HL-60 (cell line): ENCODE results near the gene NKRF.
"Not testable (repeated sequence)": the region's sequence is repeated elsewhere in the genome, so short reads cannot be mapped to it uniquely, and the experiment has no call there.

Source experiments
- DNase-seq, 2 experiments: peaks; one replicate each; pipeline ENCODE4 v3.0.0-alpha.2; 2010 to 2020; ENCODE audit warnings: low read depth in 1 of 2, low spot score in 1 of 2
- H3K27ac ChIP-seq: fragments of 250-450 bp; sonication (Bioruptor Pico); replicated peaks from 2 replicates; pipeline ENCODE4 v1.5.1; 2020; ENCODE audit warnings: mild to moderate bottlenecking, moderate library complexity
- H3K27me3 ChIP-seq: fragments of 250-450 bp; sonication (Bioruptor Pico); 2 replicates; pipeline ENCODE4 v1.5.1; 2021; ENCODE audit warnings: mild to moderate bottlenecking, moderate library complexity; ENCODE audit not compliant: insufficient read depth, poor library complexity, severe bottlenecking
- H3K4me3 ChIP-seq: replicated peaks from 2 replicates; pipeline ENCODE4 v1.5.1; 2011; ENCODE audit warnings: mild to moderate bottlenecking, control low read depth, low read length; ENCODE audit not compliant: insufficient read depth
- GABPA ChIP-seq: IDR thresholded peaks from 2 replicates; pipeline ENCODE4 v1.6.1; 2012; ENCODE audit warnings: low read depth
- POLR2AphosphoS5 ChIP-seq: IDR thresholded peaks from 2 replicates; pipeline ENCODE4 v1.6.1; 2012; ENCODE audit warnings: low read depth
- SPI1 ChIP-seq: IDR thresholded peaks from 2 replicates; pipeline ENCODE4 v1.6.1; 2012; ENCODE audit warnings: low read depth, mild to moderate bottlenecking, borderline replicate concordance
- TF ChIP-seq, protein P1 (sequence below): IDR thresholded peaks from one replicate; pipeline ENCODE4 v1.5.1; 2011; ENCODE audit warnings: low read length, control low read depth, inconsistent platforms; ENCODE audit not compliant: insufficient read depth
- TF ChIP-seq, protein P2 (sequence below): IDR thresholded peaks from 2 replicates; pipeline ENCODE4 v1.6.1; 2012; ENCODE audit warnings: low read depth; ENCODE audit not compliant: insufficient replicate concordance

NKRF gene

DNA sequence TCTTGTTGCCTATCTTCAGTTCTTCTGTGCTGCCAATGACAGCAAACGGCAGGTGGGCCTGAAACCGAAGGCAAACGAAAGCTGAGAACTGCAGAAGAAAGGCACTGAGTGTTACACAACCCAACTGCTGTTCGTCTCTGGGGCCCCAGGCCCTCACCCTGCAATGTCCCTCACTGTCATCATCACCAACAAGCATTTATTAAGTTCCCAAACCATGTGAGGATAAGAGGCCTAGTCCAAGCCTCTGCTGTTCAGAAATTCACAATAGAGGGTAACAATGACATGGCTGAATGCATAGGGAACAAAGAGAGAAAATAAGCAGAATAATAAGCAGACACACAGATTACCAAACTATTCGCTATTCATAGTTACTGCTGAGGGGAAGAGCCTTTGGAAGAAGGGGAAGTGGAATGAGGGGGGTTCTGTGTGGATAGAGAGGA, 34.5 kb upstream of the NKRF start:
- Histone ChIP-seq H3K27me3 (no peaks in the 10 kb centered on the region), H3K27ac (peak overlapping the region; percentile 74), H3K4me3 (no peak overlapping the region)
- DNase-seq = peak; percentile 41 to 88
- peak; percentile 88 for TF ChIP-seq SPI1
- TF ChIP-seq, protein P1, sequence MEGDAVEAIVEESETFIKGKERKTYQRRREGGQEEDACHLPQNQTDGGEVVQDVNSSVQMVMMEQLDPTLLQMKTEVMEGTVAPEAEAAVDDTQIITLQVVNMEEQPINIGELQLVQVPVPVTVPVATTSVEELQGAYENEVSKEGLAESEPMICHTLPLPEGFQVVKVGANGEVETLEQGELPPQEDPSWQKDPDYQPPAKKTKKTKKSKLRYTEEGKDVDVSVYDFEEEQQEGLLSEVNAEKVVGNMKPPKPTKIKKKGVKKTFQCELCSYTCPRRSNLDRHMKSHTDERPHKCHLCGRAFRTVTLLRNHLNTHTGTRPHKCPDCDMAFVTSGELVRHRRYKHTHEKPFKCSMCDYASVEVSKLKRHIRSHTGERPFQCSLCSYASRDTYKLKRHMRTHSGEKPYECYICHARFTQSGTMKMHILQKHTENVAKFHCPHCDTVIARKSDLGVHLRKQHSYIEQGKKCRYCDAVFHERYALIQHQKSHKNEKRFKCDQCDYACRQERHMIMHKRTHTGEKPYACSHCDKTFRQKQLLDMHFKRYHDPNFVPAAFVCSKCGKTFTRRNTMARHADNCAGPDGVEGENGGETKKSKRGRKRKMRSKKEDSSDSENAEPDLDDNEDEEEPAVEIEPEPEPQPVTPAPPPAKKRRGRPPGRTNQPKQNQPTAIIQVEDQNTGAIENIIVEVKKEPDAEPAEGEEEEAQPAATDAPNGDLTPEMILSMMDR = no peak

DNA sequence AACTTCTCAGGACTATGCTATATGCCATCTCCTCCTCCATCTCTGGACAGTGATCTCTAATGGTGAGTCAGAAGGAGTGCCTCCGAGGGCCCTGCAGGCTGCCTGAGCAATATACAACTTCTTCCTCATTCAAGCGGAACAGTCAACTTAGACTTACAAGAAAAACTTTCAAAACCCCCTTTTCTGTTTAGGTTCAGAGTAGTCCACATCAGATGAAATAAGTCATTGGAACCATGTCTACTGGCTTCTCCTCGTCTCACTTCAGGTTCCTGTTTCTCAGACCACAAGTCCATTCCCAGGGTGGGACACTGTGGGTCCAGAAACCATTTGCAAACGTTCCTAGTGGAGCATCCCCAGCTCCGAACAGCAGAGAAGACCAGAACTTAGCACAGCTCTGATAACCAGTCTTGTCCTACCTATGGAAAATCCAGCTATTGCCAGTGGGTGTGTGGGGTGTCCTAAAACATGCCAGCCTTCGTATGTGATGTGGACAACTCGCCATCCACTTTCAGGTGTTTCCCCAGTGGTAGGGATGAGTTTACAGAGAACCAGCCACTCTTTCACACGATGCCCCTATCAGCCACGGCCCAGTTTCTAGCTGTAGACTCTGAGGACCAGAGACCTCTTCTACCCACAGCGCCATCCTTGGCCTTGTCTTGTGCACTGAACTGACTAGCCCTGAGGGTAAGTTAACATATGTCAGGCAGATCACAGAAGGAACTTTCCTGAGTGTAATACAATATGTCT, 32.7 kb upstream of the NKRF start:
- TF ChIP-seq GABPA (no peak), SPI1 (no peak), POLR2AphosphoS5 (no peak)
- TF ChIP-seq, protein P1 = no peak
- TF ChIP-seq, protein P2, sequence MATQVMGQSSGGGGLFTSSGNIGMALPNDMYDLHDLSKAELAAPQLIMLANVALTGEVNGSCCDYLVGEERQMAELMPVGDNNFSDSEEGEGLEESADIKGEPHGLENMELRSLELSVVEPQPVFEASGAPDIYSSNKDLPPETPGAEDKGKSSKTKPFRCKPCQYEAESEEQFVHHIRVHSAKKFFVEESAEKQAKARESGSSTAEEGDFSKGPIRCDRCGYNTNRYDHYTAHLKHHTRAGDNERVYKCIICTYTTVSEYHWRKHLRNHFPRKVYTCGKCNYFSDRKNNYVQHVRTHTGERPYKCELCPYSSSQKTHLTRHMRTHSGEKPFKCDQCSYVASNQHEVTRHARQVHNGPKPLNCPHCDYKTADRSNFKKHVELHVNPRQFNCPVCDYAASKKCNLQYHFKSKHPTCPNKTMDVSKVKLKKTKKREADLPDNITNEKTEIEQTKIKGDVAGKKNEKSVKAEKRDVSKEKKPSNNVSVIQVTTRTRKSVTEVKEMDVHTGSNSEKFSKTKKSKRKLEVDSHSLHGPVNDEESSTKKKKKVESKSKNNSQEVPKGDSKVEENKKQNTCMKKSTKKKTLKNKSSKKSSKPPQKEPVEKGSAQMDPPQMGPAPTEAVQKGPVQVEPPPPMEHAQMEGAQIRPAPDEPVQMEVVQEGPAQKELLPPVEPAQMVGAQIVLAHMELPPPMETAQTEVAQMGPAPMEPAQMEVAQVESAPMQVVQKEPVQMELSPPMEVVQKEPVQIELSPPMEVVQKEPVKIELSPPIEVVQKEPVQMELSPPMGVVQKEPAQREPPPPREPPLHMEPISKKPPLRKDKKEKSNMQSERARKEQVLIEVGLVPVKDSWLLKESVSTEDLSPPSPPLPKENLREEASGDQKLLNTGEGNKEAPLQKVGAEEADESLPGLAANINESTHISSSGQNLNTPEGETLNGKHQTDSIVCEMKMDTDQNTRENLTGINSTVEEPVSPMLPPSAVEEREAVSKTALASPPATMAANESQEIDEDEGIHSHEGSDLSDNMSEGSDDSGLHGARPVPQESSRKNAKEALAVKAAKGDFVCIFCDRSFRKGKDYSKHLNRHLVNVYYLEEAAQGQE = no peak
- no peaks in the 10 kb centered on the region for H3K27me3 ChIP-seq
- H3K4me3 ChIP-seq = no peak overlapping the region
- peak in 1 of 2 experiments; percentile 69 for DNase-seq
- peak overlapping the region; percentile 45 for H3K27ac ChIP-seq

DNA sequence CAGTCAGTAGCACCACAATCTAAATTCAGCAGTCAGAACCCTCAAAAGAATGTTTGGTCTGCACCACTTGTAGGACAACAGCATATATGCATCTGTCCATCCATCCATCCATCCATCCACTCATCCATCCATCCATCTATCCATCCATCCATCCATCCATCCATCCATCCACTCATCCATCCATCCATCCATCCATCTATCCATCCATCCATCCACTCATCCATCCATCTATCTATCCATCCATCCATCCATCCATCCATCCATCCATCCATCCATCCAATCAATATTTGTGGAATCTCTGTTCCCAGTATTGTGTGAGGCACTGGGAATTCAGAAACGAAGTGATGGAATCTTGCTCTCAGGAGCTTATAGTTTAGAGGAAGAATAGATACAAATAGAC, 31.2 kb upstream of the NKRF start:
- not testable (repeated sequence) for H3K4me3 ChIP-seq, DNase-seq, H3K27me3 ChIP-seq, H3K27ac ChIP-seq

DNA sequence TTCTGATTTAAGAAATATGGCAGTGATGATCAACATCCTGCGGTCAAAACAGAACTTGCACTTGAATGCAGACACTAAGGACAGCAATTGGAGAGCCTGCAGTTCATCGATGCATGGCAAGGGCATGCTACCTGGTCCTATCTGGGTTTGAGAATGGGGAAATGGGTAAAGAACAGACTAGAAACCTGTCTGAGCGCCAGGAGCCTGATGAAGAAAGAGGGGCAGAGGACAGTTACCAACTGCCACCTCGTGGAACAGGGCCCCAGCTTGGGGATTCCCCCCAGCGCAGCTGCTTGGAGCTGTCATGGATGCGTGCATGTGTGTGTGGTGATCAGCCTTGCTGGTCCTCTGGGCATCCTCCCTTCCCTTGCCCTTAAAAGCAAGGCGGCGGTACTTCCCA, 30.2 kb upstream of the NKRF start:
- peak in 1 of 2 experiments; percentile 23 for DNase-seq
- no peak for TF ChIP-seq POLR2AphosphoS5
- no peak for TF ChIP-seq SPI1
- TF ChIP-seq, protein P2 = no peak
- TF ChIP-seq GABPA = no peak
- TF ChIP-seq, protein P1 = no peak
- Histone ChIP-seq H3K27ac (no peak overlapping the region), H3K4me3 (no peak overlapping the region), H3K27me3 (no peaks in the 10 kb centered on the region)
